GM18519 (cell line): ENCODE data around the gene PI4KA.

Experiments
- ATAC-seq: cut with Tn5 transposase; IDR thresholded peaks from one replicate; pipeline ENCODE4 v1.9.1; 2021; ENCODE audit warnings: mild to moderate bottlenecking, moderate library complexity; ENCODE audit not compliant: unreplicated experiment, low FRiP score

Gene PI4KA

GRCh38 chr22:20794650-20795413 is 63.8 kb downstream of the PI4KA start:
- ATAC-seq: no peak

GRCh38 chr22:20793748-20794649 is 64.6 kb downstream of the PI4KA start:
- ATAC-seq: no peak

- ATAC-seq: no peak
Measured at GRCh38 chr22:20792966-20793728, 65.5 kb downstream of the PI4KA start.

- no peak for ATAC-seq
Measured at GRCh38 chr22:20792221-20792965, 66.2 kb downstream of the PI4KA start.

GRCh38 chr22:20788627-20789344 is 69.8 kb downstream of the PI4KA start:
- ATAC-seq: no peak

GRCh38 chr22:20787746-20788626 is 70.6 kb downstream of the PI4KA start:
- no peak for ATAC-seq

DNA sequence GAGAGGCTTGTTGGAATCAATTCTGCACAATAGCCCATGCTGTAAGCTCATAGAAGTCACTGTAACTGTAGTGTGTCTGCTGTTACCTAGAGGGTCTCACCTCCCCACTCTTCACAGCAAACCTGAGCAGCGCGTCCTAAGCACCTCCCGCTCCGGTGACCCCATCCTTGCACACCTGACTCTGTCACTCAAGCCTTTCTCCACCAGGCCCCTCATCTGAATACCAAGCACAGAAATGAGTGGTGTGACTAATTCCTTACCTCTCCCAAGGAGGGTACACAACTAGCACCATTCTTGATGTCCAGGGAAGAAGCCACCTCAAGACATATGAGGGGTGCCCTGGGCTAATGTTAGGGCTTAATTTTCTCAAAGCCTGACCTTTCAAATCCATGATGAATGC is 71.4 kb downstream of the PI4KA start:
- no peak for ATAC-seq

DNA sequence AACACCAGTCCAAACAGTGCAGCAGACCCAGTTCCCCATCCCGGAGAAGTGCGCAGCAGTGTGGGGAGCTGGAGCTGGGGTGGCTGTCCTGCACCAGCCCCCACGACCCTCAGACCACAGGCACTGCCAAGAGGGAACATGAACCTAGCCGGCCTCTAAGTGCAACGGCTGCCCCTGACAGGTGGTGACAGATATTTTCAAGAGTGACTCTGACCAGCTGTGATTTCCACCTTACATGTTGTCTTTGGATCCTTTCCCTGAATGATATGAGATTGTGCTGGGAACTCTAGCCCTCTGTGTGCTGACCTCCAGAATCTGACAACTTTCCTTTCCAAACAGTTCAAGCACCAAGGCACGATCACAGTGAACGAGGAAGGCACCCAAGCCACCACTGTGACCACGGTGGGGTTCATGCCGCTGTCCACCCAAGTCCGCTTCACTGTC is 72.1 kb downstream of the PI4KA start:
- ATAC-seq: no peak

GRCh38 chr22:20786048-20786447 is 72.6 kb downstream of the PI4KA start:
- ATAC-seq: no peak

DNA sequence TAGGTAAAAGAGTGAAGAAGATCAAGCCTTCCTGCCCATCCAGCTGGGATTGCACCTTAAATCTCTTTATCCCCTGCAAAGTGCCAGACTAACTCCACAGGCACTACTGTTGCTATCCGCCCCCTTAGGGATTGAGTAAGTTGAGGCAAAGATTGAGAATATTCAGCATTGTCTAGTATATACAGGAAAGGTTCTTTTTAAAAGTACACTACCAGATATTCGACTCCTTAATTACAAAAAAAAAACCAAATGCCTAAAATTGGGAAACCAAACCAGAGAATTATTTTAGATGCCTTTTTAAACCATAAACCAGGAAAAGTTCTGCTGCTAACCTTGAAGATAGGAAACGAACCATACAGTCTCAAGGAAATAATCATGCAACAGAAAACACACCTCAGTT is 73.2 kb downstream of the PI4KA start:
- no peak for ATAC-seq

DNA sequence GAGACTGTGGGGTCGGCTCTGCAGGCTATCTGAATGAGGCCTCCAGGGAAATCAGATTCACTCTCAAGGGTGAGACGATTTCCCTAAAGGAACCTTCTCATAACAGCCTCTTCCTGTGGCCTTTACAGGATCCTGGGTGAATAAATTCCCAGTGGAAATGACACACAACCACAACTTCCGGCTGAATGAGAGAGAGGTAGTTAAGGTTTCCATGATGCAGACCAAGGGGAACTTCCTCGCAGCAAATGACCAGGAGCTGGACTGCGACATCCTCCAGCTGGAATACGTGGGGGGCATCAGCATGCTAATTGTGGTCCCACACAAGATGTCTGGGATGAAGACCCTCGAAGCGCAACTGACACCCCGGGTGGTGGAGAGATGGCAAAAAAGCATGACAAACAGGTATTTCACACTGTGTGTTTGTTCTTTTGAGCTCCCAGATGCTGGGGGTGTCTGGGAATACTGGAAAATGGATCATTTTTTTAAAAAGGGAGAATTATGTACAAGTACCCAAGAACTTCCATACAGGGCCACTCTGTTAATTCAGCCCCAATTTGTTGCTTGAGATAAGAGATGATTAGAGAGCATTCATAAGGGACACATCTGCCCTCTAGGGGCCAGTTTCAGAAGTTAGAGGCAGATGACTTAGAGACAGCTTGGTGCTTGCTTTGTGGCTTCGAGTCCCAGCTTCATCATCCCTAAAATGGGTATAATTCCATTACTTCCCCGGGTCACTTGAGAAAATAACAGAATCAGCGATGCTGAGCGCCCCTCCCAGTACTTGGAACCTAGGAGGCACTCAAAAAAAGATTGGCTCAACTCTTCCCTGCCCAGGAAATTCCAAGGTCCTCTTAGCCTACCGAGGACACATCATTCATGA is 74.5 kb downstream of the PI4KA start:
- ATAC-seq: no peak

DNA sequence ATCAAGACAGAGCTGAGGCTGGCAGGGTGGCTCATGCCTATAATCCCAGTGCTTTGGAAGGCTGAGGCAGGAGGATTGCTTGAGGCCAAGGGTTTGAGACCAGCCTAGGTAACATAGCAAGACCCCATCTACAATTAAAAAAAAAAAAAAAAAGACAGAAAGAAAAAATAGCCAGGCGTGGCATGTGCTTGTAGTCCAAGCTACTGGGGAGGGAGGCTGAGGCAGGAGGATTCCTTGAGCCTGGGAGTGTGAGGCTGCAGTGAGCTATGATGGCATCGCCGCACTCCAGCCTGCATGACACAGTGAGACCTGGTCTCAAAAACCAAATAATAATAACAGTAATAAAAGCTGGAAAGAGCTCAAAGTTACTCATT is 75.3 kb downstream of the PI4KA start:
- no peak for ATAC-seq

DNA sequence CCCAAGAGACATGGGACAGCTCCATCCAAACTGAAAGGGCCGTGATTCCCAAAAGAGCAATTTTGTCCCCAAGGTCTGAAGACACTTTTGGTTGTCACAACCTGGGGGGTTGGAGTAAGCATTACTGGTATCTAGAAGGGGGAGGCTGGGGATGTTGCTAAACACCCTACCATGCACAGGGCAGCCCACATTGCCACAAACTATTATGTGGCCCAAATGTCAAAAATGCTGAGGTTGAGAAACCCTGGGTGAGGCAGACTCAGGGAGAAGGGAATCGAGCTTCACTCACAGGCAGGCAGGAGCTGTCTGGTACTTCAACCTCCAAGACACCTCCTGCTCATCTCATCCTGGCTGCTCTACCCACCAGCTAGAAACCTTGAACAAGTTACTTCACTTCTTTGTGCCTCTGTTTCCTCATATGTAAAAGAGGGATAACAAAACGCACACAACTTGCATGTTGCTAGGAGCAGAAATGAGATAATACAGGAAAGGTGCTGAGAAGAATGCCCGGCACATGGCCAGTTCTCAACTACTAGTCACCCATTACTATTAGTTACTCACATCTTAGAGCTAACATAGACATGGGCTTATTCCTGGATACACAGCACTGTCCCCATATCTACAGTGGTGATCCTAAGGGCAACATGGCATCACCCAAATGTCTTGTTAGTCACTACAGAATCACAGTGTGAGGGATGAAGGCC is 75.9 kb downstream of the PI4KA start:
- no peak for ATAC-seq

GRCh38 chr22:20782083-20782482 is 76.5 kb downstream of the PI4KA start:
- ATAC-seq: no peak

- ATAC-seq: no peak
Measured at GRCh38 chr22:20781272-20781990, 77.2 kb downstream of the PI4KA start.

- ATAC-seq: no peak
Measured at GRCh38 chr22:20779818-20780158, 78.8 kb downstream of the PI4KA start.
